ENCODE measurements around the gene CHEK2.

GRCh38 chr22:28715611-28716010 is 26.0 kb downstream of the CHEK2 start:
- no peak for TF ChIP-seq CTCF (IDR thresholded peaks at IDR 0.05; ENCODE audit: low read depth, low read length)
- TF ChIP-seq EZH2phosphoT487 (IDR thresholded peaks at IDR 0.05; ENCODE audit: low read depth): no peak
